GM23338 (cell line): ENCODE data around the gene CHRDL2. TPM values are rescaled to one million over a fixed set of nuclear protein-coding genes. Genes with fewer than 3 reads are reported as not detected.

ENCODE experiments used
- ATAC-seq: fragments of 200-7000 bp; cut with Tn5 transposase; 3 replicates; pipeline ENCODE4 v1.9.1; 2020
- DNase-seq: peaks from one replicate; pipeline ENCODE4 v3.0.0-alpha.2; 2015; ENCODE audit warnings: low spot score
- H2AFZ ChIP-seq: fragments of 200-600 bp; sonication (generic); 2 replicates; pipeline ENCODE4 v1.8.0; 2016; ENCODE audit warnings: antibody characterized with exemption, mild to moderate bottlenecking, moderate library complexity
- H3F3A ChIP-seq: fragments of 200-600 bp; sonication (generic); replicated peaks from 2 replicates; pipeline ENCODE4 v1.8.0; 2017; ENCODE audit warnings: antibody characterized with exemption, mixed run types, low read depth
- H3K27ac ChIP-seq: fragments of 200-600 bp; sonication (generic); 2 replicates; pipeline ENCODE4 v1.6.1; 2016; ENCODE audit warnings: low read depth
- H3K27me3 ChIP-seq: fragments of 200-600 bp; sonication (generic); 2 replicates; pipeline ENCODE4 v1.8.0; 2016; ENCODE audit warnings: mild to moderate bottlenecking, mixed run types, moderate library complexity; ENCODE audit not compliant: insufficient read depth
- H3K36me3 ChIP-seq: fragments of 200-600 bp; sonication (generic); 2 replicates; pipeline ENCODE4 v1.8.0; 2016; ENCODE audit warnings: mild to moderate bottlenecking; ENCODE audit not compliant: insufficient read depth
- H3K4me1 ChIP-seq: fragments of 200-600 bp; sonication (generic); 2 replicates; pipeline ENCODE4 v1.8.0; 2016; ENCODE audit warnings: mild to moderate bottlenecking, moderate library complexity; ENCODE audit not compliant: insufficient read depth
- H3K4me2 ChIP-seq: fragments of 200-600 bp; sonication (generic); 2 replicates; pipeline ENCODE4 v1.7.1; 2017; ENCODE audit warnings: mixed run types
- H3K4me3 ChIP-seq: fragments of 200-600 bp; sonication (generic); 2 replicates; pipeline ENCODE4 v1.6.1; 2016; ENCODE audit warnings: mixed run types
- H3K79me2 ChIP-seq: fragments of 200-600 bp; sonication (generic); replicated peaks from 2 replicates; pipeline ENCODE4 v1.8.0; 2017; ENCODE audit warnings: mild to moderate bottlenecking; ENCODE audit not compliant: insufficient read depth
- H3K9me2 ChIP-seq: fragments of 200-600 bp; sonication (generic); 2 replicates; pipeline ENCODE4 v1.8.0; 2017; ENCODE audit not compliant: insufficient read depth
- H4K20me1 ChIP-seq: fragments of 200-600 bp; sonication (generic); replicated peaks from 2 replicates; pipeline ENCODE4 v1.8.0; 2017; ENCODE audit warnings: mild to moderate bottlenecking; ENCODE audit not compliant: insufficient read depth
- H3K27ac Mint-ChIP-seq: 2 replicates; pipeline ENCODE4 v1.8.0; 2020; ENCODE audit warnings: inconsistent platforms, mild to moderate bottlenecking, moderate library complexity, mixed read lengths
- H3K27me3 Mint-ChIP-seq: 3 replicates; pipeline ENCODE4 v1.8.0; 2022; ENCODE audit warnings: low read depth, mild to moderate bottlenecking, moderate library complexity, mixed read lengths, inconsistent platforms; ENCODE audit not compliant: insufficient read depth, poor library complexity
- H3K36me3 Mint-ChIP-seq: 3 replicates; pipeline ENCODE4 v1.8.0; 2021; ENCODE audit warnings: low read depth, mild to moderate bottlenecking, inconsistent platforms, moderate library complexity, mixed read lengths
- H3K4me1 Mint-ChIP-seq: 3 replicates; pipeline ENCODE4 v1.8.0; 2020; ENCODE audit warnings: mild to moderate bottlenecking, inconsistent platforms, mixed read lengths
- H3K4me3 Mint-ChIP-seq: 3 replicates; pipeline ENCODE4 v1.8.0; 2021; ENCODE audit warnings: moderate library complexity, mild to moderate bottlenecking, inconsistent platforms, mixed read lengths
- H3K9me3 Mint-ChIP-seq: 3 replicates; pipeline ENCODE4 v1.8.0; 2020; ENCODE audit warnings: moderate library complexity, mild to moderate bottlenecking, inconsistent platforms, mixed read lengths
- CREB1 ChIP-seq: fragments of 250-450 bp; sonication (Bioruptor Pico); IDR thresholded peaks from 2 replicates; pipeline ENCODE4 v1.5.0; 2020; ENCODE audit warnings: low read depth, mild to moderate bottlenecking, moderate library complexity
- CTCF ChIP-seq, 2 experiments: fragments of 200-600 bp in 1 of 2; sonication (generic) in 1 of 2; conservative IDR thresholded peaks; 2 replicates each; pipeline versions ENCODE4 v1.5.1 to v1.6.1; 2016 to 2017; ENCODE audit warnings: antibody characterized with exemption in 2 of 2, low read depth in 2 of 2, mild to moderate bottlenecking in 2 of 2, moderate library complexity in 1 of 2
- ETS1 ChIP-seq: IDR thresholded peaks from 2 replicates; pipeline ENCODE4 v1.6.1; 2016; ENCODE audit warnings: antibody characterized with exemption
- EZH2 ChIP-seq: fragments of 200-600 bp; sonication (generic); IDR thresholded peaks from one replicate; pipeline ENCODE4 v1.8.0; 2017; ENCODE audit warnings: antibody characterized with exemption, mild to moderate bottlenecking, low read depth; ENCODE audit not compliant: unreplicated experiment
- EZH2phosphoT487 ChIP-seq: fragments of 200-600 bp; sonication (generic); IDR thresholded peaks from one replicate; pipeline ENCODE4 v1.8.1; 2018; ENCODE audit warnings: antibody characterized with exemption; ENCODE audit not compliant: unreplicated experiment
- JUNB ChIP-seq: IDR thresholded peaks from one replicate; pipeline ENCODE4 v1.6.1; 2016; ENCODE audit warnings: antibody characterized with exemption; ENCODE audit not compliant: unreplicated experiment
- NANOG ChIP-seq: IDR thresholded peaks from 2 replicates; pipeline ENCODE4 v1.6.1; 2016; ENCODE audit warnings: antibody characterized with exemption, borderline replicate concordance
- POLR2AphosphoS5 ChIP-seq: IDR thresholded peaks from 2 replicates; pipeline ENCODE4 v1.6.1; 2016; ENCODE audit warnings: antibody characterized with exemption, low read depth
- REST ChIP-seq: IDR thresholded peaks from one replicate; pipeline ENCODE4 v1.6.1; 2018; ENCODE audit warnings: antibody characterized with exemption; ENCODE audit not compliant: unreplicated experiment
- STAT1 ChIP-seq: IDR thresholded peaks from one replicate; pipeline ENCODE4 v1.6.1; 2016; ENCODE audit warnings: antibody characterized with exemption; ENCODE audit not compliant: unreplicated experiment
- ZNF114 ChIP-seq: fragments of 250-450 bp; sonication (Bioruptor Pico); IDR thresholded peaks from 2 replicates; pipeline ENCODE4 v1.5.0; 2020; ENCODE audit warnings: mild to moderate bottlenecking, moderate library complexity
- ZNF331 ChIP-seq: fragments of 250-450 bp; sonication (Bioruptor Pico); IDR thresholded peaks from 2 replicates; pipeline ENCODE4 v1.5.0; 2020; ENCODE audit warnings: low read depth, mild to moderate bottlenecking, moderate library complexity
- ZNF462 ChIP-seq: fragments of 250-450 bp; sonication (Bioruptor Pico); IDR thresholded peaks from 2 replicates; pipeline ENCODE4 v1.5.0; 2020; ENCODE audit warnings: mild to moderate bottlenecking, moderate library complexity
- polyA plus RNA-seq: library from polyadenylated mRNA; unstranded; fragments of >200 nt; fragmentation: Nextera tagmentation; extraction: Ambion mirVana; gene quantifications from 2 replicates; pipeline ENCODE4 v1.2.1, GENCODE V29; 2016
- total RNA-seq: library from RNA; depleted of rRNA; stranded (reverse); fragments of >200 nt; shearing (Covaris generic); gene quantifications from 2 replicates; pipeline ENCODE4 v1.2.3, GENCODE V29; 2014

The CHRDL2 gene
- total and polyA plus RNA-seq, 2 experiments from 2014 or later = 0.21 TPM; not detected in 1

- Histone ChIP-seq H3K36me3 (no peaks in the 10 kb centered on the region; the same call in 1 of the 2 replicates), H3K79me2 (no peaks in the 10 kb centered on the region), H4K20me1 (no peaks in the 10 kb centered on the region), H3K4me3 (no peak overlapping the region), H2AFZ (no peak overlapping the region), H3K4me2 (no peak overlapping the region), H3F3A (no peaks in the 10 kb centered on the region), H3K4me1 (peaks cover 9% of the 10 kb centered on the region), H3K27ac (no peak overlapping the region), H3K27me3 (no peaks in the 10 kb centered on the region), H3K9me2 (0 out of 2 replicates have a peak, but pooled peaks cover 7% of the 10 kb centered on the region)
- H3K9me3 Mint-ChIP-seq = no peaks in the 10 kb centered on the region
- no peak overlapping the region; the same call in none of the 2 replicates for H3K27ac Mint-ChIP-seq
- peak; percentile 48 for ATAC-seq
- no peaks in the 10 kb centered on the region for H3K36me3 Mint-ChIP-seq
- TF ChIP-seq JUNB = no peak
- no peak for TF ChIP-seq ETS1
- no peak for TF ChIP-seq EZH2phosphoT487
- TF ChIP-seq POLR2AphosphoS5 = no peak
- no peak for TF ChIP-seq ZNF331 (CRISPR knock-in tag)
- TF ChIP-seq REST = no peak
- no peak for TF ChIP-seq ZNF462
- no peak for TF ChIP-seq EZH2
- TF ChIP-seq ZNF114 (CRISPR knock-in tag) = no peak
- TF ChIP-seq CTCF (conservative IDR thresholded peaks at IDR 0.05; ENCODE audit: low read depth in 2 of 2) = no peak
- no peak for TF ChIP-seq CREB1 (CRISPR knock-in tag)
- no peak for TF ChIP-seq NANOG
- TF ChIP-seq STAT1 = no peak
- no peak for DNase-seq
- H3K4me1 Mint-ChIP-seq = peaks cover 10% of the 10 kb centered on the region
- no peak overlapping the region for H3K4me3 Mint-ChIP-seq
- H3K27me3 Mint-ChIP-seq = peaks cover 21% of the 10 kb centered on the region
Measured at GRCh38 chr11:74717221-74717969, 13.8 kb downstream of the CHRDL2 start.
